Trophoblast cell (in vitro differentiated cells and primary cell): Measurements from ENCODE around the gene SPOPL.

Experiments
- DNase-seq, 2 donors: peaks; one replicate each; pipeline ENCODE4 v3.0.0-alpha.2; 2016
- H2AFZ ChIP-seq: 2 replicates; pipeline ENCODE4 v1.6.1; 2013; ENCODE audit warnings: low read length, moderate library complexity, mild to moderate bottlenecking; ENCODE audit not compliant: insufficient read depth, poor library complexity
- H2AK5ac ChIP-seq: 2 replicates; pipeline ENCODE4 v1.6.1; 2013; ENCODE audit warnings: mild to moderate bottlenecking, low read length
- H2BK120ac ChIP-seq: 2 replicates; pipeline ENCODE4 v1.6.1; 2013; ENCODE audit warnings: low read length, mild to moderate bottlenecking, moderate library complexity; ENCODE audit not compliant: insufficient read depth, poor library complexity
- H2BK12ac ChIP-seq: 2 replicates; pipeline ENCODE4 v1.6.1; 2013; ENCODE audit warnings: mild to moderate bottlenecking, low read length, moderate library complexity
- H2BK5ac ChIP-seq: 2 replicates; pipeline ENCODE4 v1.6.1; 2013; ENCODE audit warnings: low read length, low read depth, moderate library complexity, mild to moderate bottlenecking; ENCODE audit not compliant: poor library complexity
- H3K14ac ChIP-seq: 2 replicates; pipeline ENCODE4 v1.6.1; 2013; ENCODE audit warnings: mild to moderate bottlenecking, low read length
- H3K18ac ChIP-seq: 2 replicates; pipeline ENCODE4 v1.6.1; 2013; ENCODE audit warnings: mild to moderate bottlenecking, low read length
- H3K23ac ChIP-seq: 2 replicates; pipeline ENCODE4 v1.6.1; 2013; ENCODE audit warnings: low read length
- H3K27ac ChIP-seq: 2 replicates; pipeline ENCODE4 v1.5.1; 2013; ENCODE audit warnings: low read depth, mild to moderate bottlenecking, inconsistent platforms, low read length, moderate library complexity
- H3K27me3 ChIP-seq: 2 replicates; pipeline ENCODE4 v1.6.1; 2013; ENCODE audit warnings: inconsistent platforms, mild to moderate bottlenecking, low read length, moderate library complexity; ENCODE audit not compliant: insufficient read depth
- H3K36me3 ChIP-seq, 2 experiments: 1 replicate in 1 of 2; 2 replicates in 1 of 2; pipeline ENCODE4 v1.6.1; 2013; ENCODE audit warnings: low read length in 2 of 2, mild to moderate bottlenecking in 2 of 2, moderate library complexity in 1 of 2; ENCODE audit not compliant: insufficient read depth in 2 of 2, control insufficient read depth in 1 of 2
- H3K4ac ChIP-seq: 2 replicates; pipeline ENCODE4 v1.6.1; 2013; ENCODE audit warnings: low read depth, mild to moderate bottlenecking, low read length, moderate library complexity
- H3K4me1 ChIP-seq, 2 experiments: 1 replicate in 1 of 2; 2 replicates in 1 of 2; pipeline ENCODE4 v1.6.1; 2013; ENCODE audit warnings: low read length in 2 of 2, mild to moderate bottlenecking in 2 of 2, moderate library complexity in 1 of 2; ENCODE audit not compliant: insufficient read depth in 2 of 2, control insufficient read depth in 1 of 2
- H3K4me2 ChIP-seq: 2 replicates; pipeline ENCODE4 v1.6.1; 2013; ENCODE audit warnings: inconsistent platforms, mild to moderate bottlenecking, low read length, moderate library complexity
- H3K4me3 ChIP-seq: 2 replicates; pipeline ENCODE4 v1.5.1; 2013; ENCODE audit warnings: mild to moderate bottlenecking, low read depth, low read length, inconsistent platforms
- H3K79me1 ChIP-seq: one replicate; pipeline ENCODE4 v1.6.1; 2013; ENCODE audit warnings: low read length
- H3K79me2 ChIP-seq: 2 replicates; pipeline ENCODE4 v1.6.1; 2013; ENCODE audit warnings: low read length, mild to moderate bottlenecking; ENCODE audit not compliant: control insufficient read depth, insufficient read depth, poor library complexity
- H3K9ac ChIP-seq: 2 replicates; pipeline ENCODE4 v1.6.1; 2013; ENCODE audit warnings: mild to moderate bottlenecking, low read length
- H3K9me3 ChIP-seq: 2 replicates; pipeline ENCODE4 v1.6.1; 2013; ENCODE audit warnings: low read depth, mild to moderate bottlenecking, control low read depth, inconsistent platforms, low read length; ENCODE audit not compliant: insufficient read depth
- H4K12ac ChIP-seq: 2 replicates; pipeline ENCODE4 v1.6.1; 2013; ENCODE audit warnings: low read depth, mild to moderate bottlenecking, low read length, moderate library complexity
- H4K8ac ChIP-seq: 2 replicates; pipeline ENCODE4 v1.6.1; 2013; ENCODE audit warnings: low read depth, mild to moderate bottlenecking, low read length, moderate library complexity
- H4K91ac ChIP-seq: one replicate; pipeline ENCODE4 v1.6.1; 2013; ENCODE audit warnings: low read depth, mild to moderate bottlenecking, low read length, moderate library complexity
- WGBS: extraction: QIAGEN DNeasy Blood & Tissue Kit; methylation state at CpG from one replicate; pipeline ENCODE4 v1.1.7; 2013; ENCODE audit warnings: missing lambda C conversion rate; ENCODE audit not compliant: insufficient read length, insufficient coverage; ENCODE audit errors: extremely low coverage; 5-methylcytosine and 5-hydroxymethylcytosine counted together

The SPOPL gene

GRCh38 chr2:138531913-138532312 is 30.3 kb downstream of the SPOPL start:
- no peaks in the 10 kb centered on the region for H3K9me3 ChIP-seq
- H3K79me1 ChIP-seq = peaks cover 5% of the 10 kb centered on the region
- peak overlapping the region; percentile 29 for H3K27ac ChIP-seq
- peaks cover 2% of the 10 kb centered on the region for H3K79me2 ChIP-seq
- H3K4me2 ChIP-seq = peak overlapping the region; percentile 4
- H3K4me3 ChIP-seq = no peak overlapping the region
- no peak overlapping the region for H2BK5ac ChIP-seq
- H3K14ac ChIP-seq = no peak overlapping the region
- peaks cover 3 to 11% of the 10 kb centered on the region in 2 experiments for H3K4me1 ChIP-seq
- no peak overlapping the region for H2AFZ ChIP-seq
- H3K9ac ChIP-seq = no peak overlapping the region
- no peak overlapping the region for H3K18ac ChIP-seq
- H3K36me3 ChIP-seq = peaks cover 2 to 3% of the 10 kb centered on the region in 2 experiments
- no peak overlapping the region for H3K4ac ChIP-seq
- H3K27me3 ChIP-seq = no peaks in the 10 kb centered on the region
- WGBS = no CpG with 5 or more reads among the region's 3 CpGs
- no peak overlapping the region for H4K8ac ChIP-seq
- H2BK120ac ChIP-seq = no peak overlapping the region
- no peak overlapping the region for H4K12ac ChIP-seq
- H2AK5ac ChIP-seq = no peak overlapping the region
- no peak overlapping the region for H3K23ac ChIP-seq
- no peak overlapping the region for H2BK12ac ChIP-seq
- DNase-seq = no peak
- H4K91ac ChIP-seq = no peak overlapping the region

DNA sequence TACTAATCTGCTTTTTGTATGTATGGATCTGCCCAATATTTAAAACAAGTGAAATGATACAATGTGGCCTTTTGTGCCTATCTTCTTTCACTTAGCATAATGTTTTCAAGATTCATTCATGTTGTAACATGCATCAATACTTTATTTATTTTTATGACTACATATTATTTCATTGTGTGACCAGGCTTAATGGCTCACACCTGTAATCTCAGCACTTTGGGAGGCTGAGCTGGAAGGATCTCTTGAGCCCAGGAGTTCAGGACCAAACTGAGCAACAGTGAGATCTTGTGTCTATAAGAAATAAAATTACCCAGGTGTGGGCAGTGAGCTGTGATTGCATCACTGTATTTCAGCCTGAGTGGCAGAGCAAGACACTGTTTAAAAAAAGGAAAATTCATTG is 33.2 kb downstream of the SPOPL start:
- peaks cover 5% of the 10 kb centered on the region for H3K79me1 ChIP-seq
- no peak overlapping the region for H2AK5ac ChIP-seq
- no peak overlapping the region for H4K12ac ChIP-seq
- no peak overlapping the region for H3K27ac ChIP-seq
- no peak overlapping the region for H3K14ac ChIP-seq
- peaks cover 3 to 9% of the 10 kb centered on the region in 2 experiments for H3K4me1 ChIP-seq
- H4K8ac ChIP-seq = no peak overlapping the region
- H3K18ac ChIP-seq = no peak overlapping the region
- H3K4me3 ChIP-seq = no peak overlapping the region
- no peak overlapping the region for H3K4me2 ChIP-seq
- DNase-seq = no peak
- no peak overlapping the region for H2BK120ac ChIP-seq
- H3K9me3 ChIP-seq = no peaks in the 10 kb centered on the region
- H3K36me3 ChIP-seq = peaks cover 5 to 10% of the 10 kb centered on the region in 2 experiments
- H2BK12ac ChIP-seq = peak overlapping the region; percentile 76
- no peak overlapping the region for H2AFZ ChIP-seq
- H3K79me2 ChIP-seq = peaks cover 4% of the 10 kb centered on the region
- no peak overlapping the region for H3K23ac ChIP-seq
- H3K27me3 ChIP-seq = no peaks in the 10 kb centered on the region
- peak overlapping the region; percentile 89 for H3K4ac ChIP-seq
- no peak overlapping the region for H3K9ac ChIP-seq
- H2BK5ac ChIP-seq = no peak overlapping the region
- no peak overlapping the region for H4K91ac ChIP-seq

GRCh38 chr2:138536302-138536701 is 34.7 kb downstream of the SPOPL start:
- Histone ChIP-seq H3K4me3 (no peak overlapping the region), H3K79me1 (peaks cover 3% of the 10 kb centered on the region), H3K36me3 (peaks cover 5 to 10% of the 10 kb centered on the region in 2 experiments)

GRCh38 chr2:138536740-138537139 is 35.2 kb downstream of the SPOPL start:
- Histone ChIP-seq H3K4ac (peak overlapping the region; percentile 9), H4K8ac (no peak overlapping the region), H3K36me3 (peaks cover 5 to 10% of the 10 kb centered on the region in 2 experiments), H4K12ac (no peak overlapping the region), H3K27me3 (no peaks in the 10 kb centered on the region), H3K18ac (peak overlapping the region; percentile 3), H2BK12ac (peak overlapping the region; percentile 7), H3K79me1 (peaks cover 3% of the 10 kb centered on the region), H3K79me2 (peaks cover 4% of the 10 kb centered on the region), H3K27ac (peak overlapping the region; percentile 52), H2BK5ac (peak overlapping the region; percentile 26), H4K91ac (peak overlapping the region; percentile 25), H2BK120ac (no peak overlapping the region), H3K9ac (no peak overlapping the region), H3K14ac (peak overlapping the region; percentile 4), H3K4me3 (no peak overlapping the region), H3K4me2 (no peak overlapping the region), H3K4me1 (peaks cover 3 to 7% of the 10 kb centered on the region in 2 experiments), H2AFZ (no peak overlapping the region), H3K9me3 (no peaks in the 10 kb centered on the region), H3K23ac (no peak overlapping the region), H2AK5ac (no peak overlapping the region)
- no peak for DNase-seq
- WGBS = no CpG with 5 or more reads among the region's 2 CpGs

More at GRCh38 chr2:138536302-138536701, 34.7 kb downstream of the SPOPL start:
- no peak overlapping the region for H4K91ac ChIP-seq
- H2BK120ac ChIP-seq = no peak overlapping the region
- H3K18ac ChIP-seq = no peak overlapping the region
- H3K79me2 ChIP-seq = peaks cover 4% of the 10 kb centered on the region
- H3K4me1 ChIP-seq = peaks cover 3 to 7% of the 10 kb centered on the region in 2 experiments
- H3K27me3 ChIP-seq = no peaks in the 10 kb centered on the region
- no CpG with 5 or more reads among the region's 2 CpGs for WGBS
- no peak overlapping the region for H2AFZ ChIP-seq
- no peak overlapping the region for H3K14ac ChIP-seq
- no peak for DNase-seq
- H3K9me3 ChIP-seq = no peaks in the 10 kb centered on the region
- H3K4ac ChIP-seq = no peak overlapping the region
- H4K12ac ChIP-seq = no peak overlapping the region
- no peak overlapping the region for H4K8ac ChIP-seq
- H3K4me2 ChIP-seq = no peak overlapping the region
- no peak overlapping the region for H3K9ac ChIP-seq
- no peak overlapping the region for H3K23ac ChIP-seq
- H3K27ac ChIP-seq = peak overlapping the region; percentile 52
- no peak overlapping the region for H2AK5ac ChIP-seq
- no peak overlapping the region for H2BK12ac ChIP-seq
- no peak overlapping the region for H2BK5ac ChIP-seq
